Keratinocyte (primary cell): Measurements from ENCODE around the gene USP20.

Experiments
- EZH2 ChIP-seq: IDR thresholded peaks from one replicate; pipeline ENCODE4 v1.6.1; 2012; ENCODE audit warnings: inconsistent platforms, mild to moderate bottlenecking, low read length, moderate library complexity
- TF ChIP-seq, protein P1 (sequence below), 3 experiments: IDR thresholded peaks in 1 of 3; conservative IDR thresholded peaks in 1 of 3; optimal IDR thresholded peaks in 1 of 3; 2 replicates in 2 of 3; 3 replicates in 1 of 3; pipeline versions ENCODE3 to v1.5.1; 2011; ENCODE audit warnings: low read length in 3 of 3, mild to moderate bottlenecking in 3 of 3, moderate library complexity in 2 of 3, control low read depth in 1 of 3, inconsistent platforms in 1 of 3; ENCODE audit not compliant: insufficient read depth in 2 of 3; ENCODE audit errors: extremely low read depth in 1 of 3

GRCh38 chr9:129854588-129855110, 19.4 kb downstream of the USP20 start:
- TF ChIP-seq, protein P1, sequence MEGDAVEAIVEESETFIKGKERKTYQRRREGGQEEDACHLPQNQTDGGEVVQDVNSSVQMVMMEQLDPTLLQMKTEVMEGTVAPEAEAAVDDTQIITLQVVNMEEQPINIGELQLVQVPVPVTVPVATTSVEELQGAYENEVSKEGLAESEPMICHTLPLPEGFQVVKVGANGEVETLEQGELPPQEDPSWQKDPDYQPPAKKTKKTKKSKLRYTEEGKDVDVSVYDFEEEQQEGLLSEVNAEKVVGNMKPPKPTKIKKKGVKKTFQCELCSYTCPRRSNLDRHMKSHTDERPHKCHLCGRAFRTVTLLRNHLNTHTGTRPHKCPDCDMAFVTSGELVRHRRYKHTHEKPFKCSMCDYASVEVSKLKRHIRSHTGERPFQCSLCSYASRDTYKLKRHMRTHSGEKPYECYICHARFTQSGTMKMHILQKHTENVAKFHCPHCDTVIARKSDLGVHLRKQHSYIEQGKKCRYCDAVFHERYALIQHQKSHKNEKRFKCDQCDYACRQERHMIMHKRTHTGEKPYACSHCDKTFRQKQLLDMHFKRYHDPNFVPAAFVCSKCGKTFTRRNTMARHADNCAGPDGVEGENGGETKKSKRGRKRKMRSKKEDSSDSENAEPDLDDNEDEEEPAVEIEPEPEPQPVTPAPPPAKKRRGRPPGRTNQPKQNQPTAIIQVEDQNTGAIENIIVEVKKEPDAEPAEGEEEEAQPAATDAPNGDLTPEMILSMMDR (optimal IDR thresholded peaks at IDR 0.05 in 1 of 3, IDR thresholded peaks at IDR 0.05 in 1 of 3, conservative IDR thresholded peaks at IDR 0.05 in 1 of 3; ENCODE audit: extremely low read depth in 1 of 3, insufficient read depth in 2 of 3, low read length in 3 of 3), result no peak
- no peak for TF ChIP-seq EZH2
